Bronchial epithelial cell (primary cell): ENCODE measurements around the gene FBN3. TPM values are rescaled to one million over a fixed set of nuclear protein-coding genes. Genes with fewer than 3 reads are reported as not detected.

Experiments used
- DNase-seq: peaks from one replicate; pipeline ENCODE4 v3.0.0-alpha.2; 2010; ENCODE audit warnings: low read depth
- FAIRE-seq: peaks from 2 replicates; lab custom pipeline; 2011; peaks lifted over from hg19 to GRCh38; lab: Jason Lieb, UNC
- H3K27me3 ChIP-seq: 2 replicates; pipeline ENCODE4 v1.5.1; 2011; ENCODE audit warnings: low read length; ENCODE audit not compliant: control insufficient read depth, insufficient read depth
- H3K36me3 ChIP-seq: 2 replicates; pipeline ENCODE4 v1.5.1; 2011; ENCODE audit warnings: low read length; ENCODE audit not compliant: control insufficient read depth, insufficient read depth
- H3K4me3 ChIP-seq: 2 replicates; pipeline ENCODE4 v1.5.1; 2011; ENCODE audit warnings: mild to moderate bottlenecking, low read depth, low read length, control low read depth
- total RNA-seq: library from RNA; depleted of rRNA; stranded (reverse); fragments of >200 nt; gene quantifications from 2 replicates; pipeline ENCODE4 v1.2.1, GENCODE V29; 2014
- TF ChIP-seq, protein P1 (sequence below): IDR thresholded peaks from 2 replicates; pipeline ENCODE4 v1.5.1; 2011; ENCODE audit warnings: mild to moderate bottlenecking, moderate library complexity, low read length, control low read depth, inconsistent platforms; ENCODE audit not compliant: insufficient read depth, severe bottlenecking

FBN3 gene
- total RNA-seq, 1 donor from 2014 or later = not detected

DNA sequence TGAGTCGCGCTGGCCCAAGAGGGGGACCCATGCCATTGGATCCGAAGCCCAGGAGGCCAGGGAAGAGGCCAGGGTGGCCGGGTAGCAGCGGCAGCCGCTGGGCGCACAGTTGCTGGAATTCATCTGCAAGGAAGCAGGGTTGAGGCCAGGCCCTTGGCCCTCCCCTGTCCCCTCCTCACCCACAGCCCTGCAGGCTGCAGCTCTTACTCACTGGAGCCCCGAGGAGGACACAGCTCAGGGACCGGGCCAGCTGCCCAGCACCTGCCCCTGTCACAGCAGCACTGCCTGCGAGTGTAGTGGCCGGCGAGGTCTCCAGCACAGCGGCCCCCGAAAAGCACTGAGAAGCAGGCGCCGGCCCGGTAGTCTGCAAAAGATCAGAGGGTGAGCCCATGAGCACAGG, 11.2 kb downstream of the FBN3 start:
- Histone ChIP-seq H3K4me3 (no peak overlapping the region), H3K36me3 (no peaks in the 10 kb centered on the region), H3K27me3 (no peaks in the 10 kb centered on the region)
- TF ChIP-seq, protein P1, sequence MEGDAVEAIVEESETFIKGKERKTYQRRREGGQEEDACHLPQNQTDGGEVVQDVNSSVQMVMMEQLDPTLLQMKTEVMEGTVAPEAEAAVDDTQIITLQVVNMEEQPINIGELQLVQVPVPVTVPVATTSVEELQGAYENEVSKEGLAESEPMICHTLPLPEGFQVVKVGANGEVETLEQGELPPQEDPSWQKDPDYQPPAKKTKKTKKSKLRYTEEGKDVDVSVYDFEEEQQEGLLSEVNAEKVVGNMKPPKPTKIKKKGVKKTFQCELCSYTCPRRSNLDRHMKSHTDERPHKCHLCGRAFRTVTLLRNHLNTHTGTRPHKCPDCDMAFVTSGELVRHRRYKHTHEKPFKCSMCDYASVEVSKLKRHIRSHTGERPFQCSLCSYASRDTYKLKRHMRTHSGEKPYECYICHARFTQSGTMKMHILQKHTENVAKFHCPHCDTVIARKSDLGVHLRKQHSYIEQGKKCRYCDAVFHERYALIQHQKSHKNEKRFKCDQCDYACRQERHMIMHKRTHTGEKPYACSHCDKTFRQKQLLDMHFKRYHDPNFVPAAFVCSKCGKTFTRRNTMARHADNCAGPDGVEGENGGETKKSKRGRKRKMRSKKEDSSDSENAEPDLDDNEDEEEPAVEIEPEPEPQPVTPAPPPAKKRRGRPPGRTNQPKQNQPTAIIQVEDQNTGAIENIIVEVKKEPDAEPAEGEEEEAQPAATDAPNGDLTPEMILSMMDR = no peak
- DNase-seq (no peak), FAIRE-seq (no peak)

DNA sequence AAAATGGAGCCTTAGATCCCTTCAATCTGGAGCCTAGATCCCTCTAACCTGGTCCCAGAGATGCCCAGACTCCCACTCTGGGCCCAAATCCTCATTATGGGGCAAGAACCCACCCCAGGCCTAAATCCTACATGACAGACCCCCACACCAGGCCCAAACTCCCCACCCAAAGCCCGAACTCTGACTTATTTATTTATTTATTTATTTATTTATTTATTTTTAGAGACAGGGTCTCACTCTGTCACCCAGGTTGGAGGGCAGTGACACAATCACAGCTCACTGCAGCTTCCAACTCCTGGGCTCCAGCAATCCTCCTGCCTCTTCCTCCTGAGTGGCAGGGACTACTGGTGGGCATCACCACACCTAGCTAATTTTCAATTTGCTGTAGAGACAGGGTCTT, 12.0 kb downstream of the FBN3 start:
- no peak for FAIRE-seq
- TF ChIP-seq, protein P1 = no peak
- H3K4me3 ChIP-seq = no peak overlapping the region
- H3K27me3 ChIP-seq = no peaks in the 10 kb centered on the region
- no peak for DNase-seq
- H3K36me3 ChIP-seq = no peaks in the 10 kb centered on the region

DNA sequence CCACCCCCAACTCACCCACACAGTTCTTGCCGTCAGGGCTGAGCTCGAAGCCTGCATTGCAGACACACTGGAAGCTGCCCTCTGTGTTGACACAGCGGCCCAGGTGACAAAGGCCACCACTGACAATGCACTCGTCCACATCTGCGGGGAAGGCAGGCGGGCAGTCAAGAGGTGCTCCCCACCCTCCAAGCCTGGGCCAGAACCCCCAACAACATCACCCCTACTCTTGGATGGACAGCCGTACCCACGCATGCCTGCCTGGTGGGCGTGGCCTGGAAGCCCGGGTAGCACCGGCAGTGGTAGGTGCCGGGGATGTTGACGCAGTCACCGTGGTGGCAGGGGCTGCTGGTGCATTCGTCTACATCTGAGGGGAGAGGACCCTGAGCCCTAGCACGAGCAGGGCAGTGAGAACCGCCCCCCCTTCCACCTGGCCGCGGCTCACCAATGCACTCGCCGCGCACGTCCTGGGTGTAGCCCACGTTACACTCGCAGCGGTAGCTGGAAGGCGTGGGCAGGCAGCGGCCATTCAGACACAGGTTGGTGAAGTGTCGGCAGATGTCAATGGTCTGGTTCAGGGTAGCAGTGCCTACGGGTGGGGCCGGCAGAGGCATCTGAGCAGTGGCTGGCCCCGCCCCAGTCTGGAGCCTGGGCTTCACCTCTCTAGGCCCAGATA, 13.3 kb downstream of the FBN3 start:
- Histone ChIP-seq H3K36me3 (no peaks in the 10 kb centered on the region), H3K4me3 (no peak overlapping the region), H3K27me3 (no peaks in the 10 kb centered on the region)
- TF ChIP-seq, protein P1 = no peak
- no peak for DNase-seq
- no peak for FAIRE-seq

DNA sequence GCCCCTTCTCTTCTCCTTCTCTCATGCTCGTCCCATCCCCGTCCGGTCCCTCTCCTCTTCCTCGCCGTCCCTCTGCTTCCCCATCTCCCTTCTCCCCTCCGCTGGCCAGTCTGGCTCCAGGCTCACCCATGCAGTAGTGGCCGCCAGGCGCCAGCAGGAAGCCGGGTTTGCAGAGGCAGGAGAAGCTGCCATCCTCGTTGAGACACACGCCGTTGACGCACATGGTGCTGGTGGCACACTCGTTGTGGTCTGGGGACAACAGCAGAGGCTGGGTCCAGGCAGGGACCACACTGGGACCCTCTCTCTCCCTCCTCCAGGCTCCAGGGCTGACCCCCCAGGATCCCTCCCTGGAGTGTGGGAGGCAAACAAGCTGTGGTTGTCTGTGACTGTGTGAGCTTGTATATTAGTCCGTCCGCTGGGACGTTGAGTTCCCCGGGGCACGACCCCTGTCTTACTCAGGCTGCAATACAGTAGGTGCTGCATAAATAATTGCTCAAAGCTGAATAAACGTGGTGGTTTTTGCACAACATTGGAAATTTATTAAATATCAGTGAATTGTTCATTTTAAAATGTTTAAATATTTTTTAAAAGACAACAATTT, 16.4 kb downstream of the FBN3 start:
- TF ChIP-seq, protein P1 = no peak
- no peaks in the 10 kb centered on the region for H3K27me3 ChIP-seq
- DNase-seq (no peak), FAIRE-seq (no peak)
- no peak overlapping the region for H3K4me3 ChIP-seq
- no peaks in the 10 kb centered on the region for H3K36me3 ChIP-seq

DNA sequence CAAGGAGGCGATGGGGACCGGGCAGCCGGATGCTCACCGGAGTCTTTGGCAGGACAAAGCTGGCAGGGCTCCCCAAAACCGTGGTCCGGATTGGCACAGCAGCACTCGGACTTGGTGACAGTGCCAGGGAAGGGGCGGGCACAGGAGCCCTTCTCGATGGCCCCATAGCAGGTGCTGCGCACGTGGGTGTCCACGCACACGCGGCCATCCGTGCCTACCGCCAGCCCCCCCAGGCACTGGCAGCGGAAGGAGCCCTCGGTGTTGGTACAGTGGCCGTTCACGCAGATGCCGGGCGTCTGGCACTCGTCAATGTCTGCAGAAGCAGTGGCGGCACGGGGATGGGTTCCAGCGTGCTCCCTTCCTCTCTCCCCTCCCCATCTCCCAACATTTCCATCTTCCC, 17.9 kb downstream of the FBN3 start:
- TF ChIP-seq, protein P1 = no peak
- no peak for FAIRE-seq
- H3K36me3 ChIP-seq = no peaks in the 10 kb centered on the region

More for the DNA sequence above, 17.9 kb downstream of the FBN3 start:
- DNase-seq = no peak
- H3K27me3 ChIP-seq = no peaks in the 10 kb centered on the region
- H3K4me3 ChIP-seq = no peak overlapping the region
